Skeletal muscle satellite cell (primary cell): Measurements from ENCODE around the gene SGCA.

Experiments
- H3K27me3 ChIP-seq: 2 replicates; pipeline ENCODE4 v1.7.0; 2013; ENCODE audit warnings: low read length; ENCODE audit not compliant: control insufficient read depth, insufficient read depth
- H3K36me3 ChIP-seq: 2 replicates; pipeline ENCODE4 v1.7.0; 2013; ENCODE audit warnings: mild to moderate bottlenecking, control low read depth, low read length; ENCODE audit not compliant: insufficient read depth
- H3K4me1 ChIP-seq: 2 replicates; pipeline ENCODE4 v1.7.0; 2013; ENCODE audit warnings: low read length; ENCODE audit not compliant: control insufficient read depth, insufficient read depth
- H3K4me2 ChIP-seq: 2 replicates; pipeline ENCODE4 v1.7.0; 2013; ENCODE audit warnings: mild to moderate bottlenecking, low read length
- H3K4me3 ChIP-seq: 2 replicates; pipeline ENCODE4 v1.7.0; 2013; ENCODE audit warnings: low read length
- H3K9ac ChIP-seq: 2 replicates; pipeline ENCODE4 v1.7.0; 2013; ENCODE audit warnings: mild to moderate bottlenecking, low read depth, low read length, moderate library complexity
- H3K9me3 ChIP-seq: replicated peaks from 2 replicates; pipeline ENCODE4 v1.7.0; 2013; ENCODE audit warnings: mild to moderate bottlenecking, control low read depth, low read length

SGCA gene

DNA sequence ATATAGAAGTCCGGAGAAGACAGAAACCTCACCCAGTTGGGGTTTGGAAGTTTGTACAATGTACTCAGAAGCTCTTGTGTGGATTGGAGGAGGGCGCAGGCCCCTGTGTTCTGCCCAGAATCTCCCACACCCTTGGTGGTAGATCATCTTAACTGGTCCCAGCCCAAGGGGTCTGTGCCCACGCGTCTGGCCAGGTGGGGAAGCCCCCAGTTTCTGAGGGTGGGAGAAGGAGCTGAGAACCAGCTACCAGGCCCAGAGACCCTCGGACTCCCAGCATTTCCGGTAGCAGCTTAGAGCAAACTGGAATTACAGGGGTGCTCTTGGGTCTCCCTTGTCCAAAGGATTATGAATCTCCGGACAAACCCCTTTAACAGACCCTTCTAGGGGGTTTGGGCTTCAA lies 13.1 kb upstream of the SGCA start:
- H3K36me3 ChIP-seq: no peaks in the 10 kb centered on the region
- peak overlapping the region; percentile 82 for H3K9ac ChIP-seq
- H3K4me3 ChIP-seq: no peak overlapping the region
- H3K27me3 ChIP-seq: no peaks in the 10 kb centered on the region
- peaks cover 18% of the 10 kb centered on the region for H3K4me1 ChIP-seq
- no peaks in the 10 kb centered on the region for H3K9me3 ChIP-seq
- H3K4me2 ChIP-seq: peak overlapping the region; percentile 91

DNA sequence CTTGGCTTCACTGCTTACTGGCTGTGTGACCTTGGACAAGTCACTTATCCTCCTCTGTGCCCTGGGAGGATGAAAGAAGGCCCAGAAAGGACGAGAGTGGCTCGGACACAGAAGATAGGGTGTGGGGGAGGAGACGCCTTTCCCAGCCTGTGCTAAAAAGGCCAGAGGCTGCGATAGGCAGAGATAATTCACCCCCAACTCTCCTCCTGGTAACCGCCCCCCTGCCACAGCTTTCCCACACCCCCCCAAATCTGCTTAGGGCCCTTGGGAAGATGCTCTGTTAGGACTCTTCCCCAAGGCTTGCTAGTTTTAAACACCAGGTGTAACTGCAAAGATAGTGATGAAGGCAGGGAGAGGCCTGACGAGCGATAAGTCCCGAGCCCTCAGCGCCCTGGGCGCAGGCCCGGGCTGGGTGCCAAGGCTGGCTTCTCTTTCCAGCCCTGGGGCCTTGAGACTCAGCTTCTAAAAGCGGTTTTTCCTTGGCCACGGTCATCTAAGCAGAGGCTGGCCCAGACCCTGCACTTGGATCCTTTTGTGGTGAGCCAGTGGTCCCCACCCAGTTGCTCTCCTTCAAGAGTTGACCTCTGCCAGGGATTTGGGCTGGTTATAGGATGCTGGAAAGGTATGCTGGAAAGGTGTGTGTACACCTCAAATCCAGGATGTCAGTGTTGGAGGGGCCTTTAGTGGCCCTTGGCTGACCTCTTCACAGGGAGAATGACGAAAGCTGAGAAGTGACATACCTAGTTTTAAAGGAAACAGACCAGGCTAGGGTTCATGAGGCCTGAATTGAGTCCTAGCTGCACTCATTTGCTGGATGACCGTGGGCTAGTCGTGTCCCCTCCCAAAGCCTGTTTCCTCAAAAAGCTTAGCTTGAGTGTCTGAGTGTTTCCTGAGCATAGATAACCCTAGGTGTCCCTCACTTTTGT lies 11.9 kb upstream of the SGCA start:
- no peak overlapping the region for H3K4me2 ChIP-seq
- peaks cover 16% of the 10 kb centered on the region for H3K4me1 ChIP-seq
- H3K27me3 ChIP-seq: no peaks in the 10 kb centered on the region
- no peak overlapping the region for H3K9ac ChIP-seq
- H3K36me3 ChIP-seq: no peaks in the 10 kb centered on the region
- no peaks in the 10 kb centered on the region for H3K9me3 ChIP-seq
- no peak overlapping the region for H3K4me3 ChIP-seq

DNA sequence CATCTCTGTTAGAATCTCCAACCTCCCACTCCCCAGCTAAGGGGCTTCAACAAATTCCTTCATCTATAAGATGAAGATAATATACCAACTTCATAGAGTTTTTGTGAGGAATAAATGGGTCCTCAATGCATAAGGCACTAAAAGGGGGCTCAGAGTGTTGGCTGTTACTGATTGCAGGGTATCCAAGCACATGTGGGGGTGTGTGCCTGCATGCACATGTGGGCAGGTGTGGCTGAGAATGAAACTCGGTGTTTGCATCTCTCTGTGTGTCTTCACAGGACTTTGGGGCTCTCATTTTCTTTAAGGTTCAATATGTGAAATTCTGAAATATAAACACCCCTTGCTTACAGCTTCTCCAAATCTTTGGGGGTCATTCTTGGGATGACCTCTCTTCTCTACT lies 11.2 kb upstream of the SGCA start:
- peaks cover 16% of the 10 kb centered on the region for H3K4me1 ChIP-seq
- no peak overlapping the region for H3K4me3 ChIP-seq

DNA sequence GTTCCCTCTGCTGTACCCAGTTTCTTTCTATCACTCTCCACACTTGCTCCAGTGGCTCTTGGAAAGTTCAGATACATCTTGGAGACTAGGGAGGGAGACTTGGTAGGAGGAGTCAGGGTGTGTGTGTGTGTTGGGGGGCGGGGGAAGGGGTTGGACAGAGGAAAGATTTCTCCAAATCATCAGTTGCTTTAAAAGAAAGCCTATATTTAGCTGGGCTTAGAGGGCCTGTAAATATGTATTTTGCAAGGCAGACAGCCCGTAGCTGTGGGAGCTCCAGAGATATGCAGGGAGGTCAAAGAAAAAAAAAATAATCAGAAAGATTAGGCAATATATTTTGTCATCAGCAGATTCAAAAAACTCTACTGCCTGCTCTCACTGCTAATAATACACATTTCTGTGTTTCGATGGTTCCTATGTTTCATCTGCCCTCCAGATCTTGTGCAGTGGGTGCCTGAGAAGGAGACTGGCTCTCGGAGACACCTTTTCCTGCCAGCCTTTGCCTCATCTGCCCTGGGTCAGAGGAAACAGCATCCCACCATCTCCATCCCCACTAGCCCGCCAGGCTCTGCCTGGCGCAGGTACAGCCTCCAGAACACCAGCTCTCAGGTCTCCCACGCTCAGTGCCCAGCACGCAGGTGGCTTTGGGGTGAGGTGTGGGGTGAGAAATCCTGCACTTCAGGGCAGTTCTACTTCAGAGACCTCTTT lies 10.5 kb upstream of the SGCA start:
- Histone ChIP-seq H3K9ac (peak overlapping the region; percentile 10), H3K4me2 (no peak overlapping the region), H3K36me3 (no peaks in the 10 kb centered on the region), H3K9me3 (no peaks in the 10 kb centered on the region), H3K4me3 (no peak overlapping the region), H3K4me1 (peaks cover 16% of the 10 kb centered on the region), H3K27me3 (no peaks in the 10 kb centered on the region)

More for the DNA sequence above, 11.2 kb upstream of the SGCA start:
- no peak overlapping the region for H3K4me2 ChIP-seq
- H3K27me3 ChIP-seq: no peaks in the 10 kb centered on the region
- no peaks in the 10 kb centered on the region for H3K36me3 ChIP-seq
- no peaks in the 10 kb centered on the region for H3K9me3 ChIP-seq
- no peak overlapping the region for H3K9ac ChIP-seq

DNA sequence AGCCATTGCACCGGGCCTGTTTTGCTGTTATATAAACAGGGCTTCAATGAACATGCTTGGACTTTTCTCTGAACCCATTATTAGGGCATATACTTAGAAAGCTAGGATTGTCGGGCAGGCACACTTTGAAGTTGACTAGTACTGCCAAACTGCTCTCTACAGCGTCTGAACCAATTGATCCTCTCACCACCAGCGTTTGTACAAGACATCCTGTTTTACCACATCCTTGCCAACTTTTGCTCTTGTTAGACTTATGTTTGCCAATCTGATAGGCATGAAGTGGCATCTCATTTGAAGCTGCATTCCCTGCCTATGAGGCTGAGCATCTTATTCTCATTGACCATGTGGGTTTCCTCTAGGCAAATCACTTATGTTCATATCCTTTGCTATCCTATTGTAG lies 7.9 kb upstream of the SGCA start:
- Histone ChIP-seq H3K27me3 (no peaks in the 10 kb centered on the region), H3K9ac (no peak overlapping the region), H3K4me1 (peaks cover 17% of the 10 kb centered on the region), H3K4me2 (no peak overlapping the region), H3K36me3 (no peaks in the 10 kb centered on the region), H3K9me3 (no peaks in the 10 kb centered on the region), H3K4me3 (no peak overlapping the region)

DNA sequence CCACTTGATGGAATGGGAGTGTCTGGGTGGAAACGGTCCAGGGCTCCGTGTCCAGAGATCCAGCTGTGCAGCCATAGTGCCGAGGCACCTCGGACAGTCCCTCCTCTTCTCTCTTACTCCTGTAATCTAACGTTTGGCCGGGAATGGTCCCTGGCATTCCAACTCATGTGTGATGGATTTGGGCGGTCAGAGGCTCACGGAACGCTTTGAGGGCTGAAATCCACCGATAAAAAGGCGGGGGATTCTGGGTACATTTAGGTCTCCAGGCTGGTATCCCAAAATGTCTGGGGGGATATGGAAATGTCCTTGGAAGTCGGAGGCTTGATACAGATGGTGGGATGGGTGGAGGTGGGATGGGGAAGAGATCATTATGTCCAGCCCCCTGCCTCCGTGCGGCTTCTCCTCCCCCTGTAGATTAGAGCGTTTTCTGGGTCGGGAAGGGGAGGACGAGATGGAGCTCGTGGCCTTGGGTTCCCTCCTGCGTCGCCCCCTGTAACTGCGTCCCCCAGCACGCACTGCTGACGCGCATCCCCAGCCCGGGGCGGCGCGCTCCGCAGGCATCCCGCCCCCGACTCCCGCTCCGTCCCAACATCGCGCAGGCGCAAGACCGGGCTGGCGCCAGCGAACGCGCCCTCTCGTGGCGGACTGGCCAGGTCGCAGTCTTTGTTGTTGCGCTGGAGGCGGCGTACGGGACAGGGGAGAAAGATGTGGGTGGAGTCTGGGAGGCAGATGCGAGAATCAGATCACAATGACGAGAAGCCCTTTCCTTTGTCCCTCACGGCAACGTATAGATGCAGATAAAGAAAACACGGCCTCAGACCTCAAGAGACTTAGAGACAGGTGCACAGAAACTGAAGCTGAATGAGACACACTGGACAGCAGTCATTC lies 4.5 kb upstream of the SGCA start:
- peak overlapping the region; percentile 78 for H3K9ac ChIP-seq
- peak overlapping the region; percentile 85 for H3K4me3 ChIP-seq

DNA sequence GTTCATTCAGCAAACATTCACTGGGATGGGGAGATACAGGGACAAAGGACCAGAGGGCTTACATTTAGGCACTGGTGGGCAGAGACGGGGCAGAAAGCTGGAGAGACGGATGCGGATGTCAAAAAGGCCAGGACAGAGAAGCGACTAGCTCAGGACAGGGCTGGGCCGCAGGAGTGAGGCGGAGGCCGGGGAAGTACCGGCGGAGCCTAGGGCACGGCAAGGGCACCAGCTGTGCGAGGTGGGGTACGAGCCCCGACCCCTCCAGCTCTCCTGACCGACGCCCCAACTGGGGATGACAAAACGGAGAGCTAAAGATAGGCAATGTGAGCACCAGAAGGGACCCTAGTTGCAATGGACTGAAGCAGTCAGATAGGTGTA lies 3.9 kb upstream of the SGCA start:
- Histone ChIP-seq H3K36me3 (no peaks in the 10 kb centered on the region), H3K4me3 (peak overlapping the region; percentile 85), H3K9ac (peak overlapping the region; percentile 35), H3K9me3 (no peaks in the 10 kb centered on the region), H3K27me3 (no peaks in the 10 kb centered on the region), H3K4me1 (peaks cover 20% of the 10 kb centered on the region), H3K4me2 (peak overlapping the region; percentile 99)

More for the DNA sequence above, 4.5 kb upstream of the SGCA start:
- no peaks in the 10 kb centered on the region for H3K27me3 ChIP-seq
- peak overlapping the region; percentile 99 for H3K4me2 ChIP-seq
- H3K9me3 ChIP-seq: no peaks in the 10 kb centered on the region
- H3K36me3 ChIP-seq: no peaks in the 10 kb centered on the region
- H3K4me1 ChIP-seq: peaks cover 17% of the 10 kb centered on the region

DNA sequence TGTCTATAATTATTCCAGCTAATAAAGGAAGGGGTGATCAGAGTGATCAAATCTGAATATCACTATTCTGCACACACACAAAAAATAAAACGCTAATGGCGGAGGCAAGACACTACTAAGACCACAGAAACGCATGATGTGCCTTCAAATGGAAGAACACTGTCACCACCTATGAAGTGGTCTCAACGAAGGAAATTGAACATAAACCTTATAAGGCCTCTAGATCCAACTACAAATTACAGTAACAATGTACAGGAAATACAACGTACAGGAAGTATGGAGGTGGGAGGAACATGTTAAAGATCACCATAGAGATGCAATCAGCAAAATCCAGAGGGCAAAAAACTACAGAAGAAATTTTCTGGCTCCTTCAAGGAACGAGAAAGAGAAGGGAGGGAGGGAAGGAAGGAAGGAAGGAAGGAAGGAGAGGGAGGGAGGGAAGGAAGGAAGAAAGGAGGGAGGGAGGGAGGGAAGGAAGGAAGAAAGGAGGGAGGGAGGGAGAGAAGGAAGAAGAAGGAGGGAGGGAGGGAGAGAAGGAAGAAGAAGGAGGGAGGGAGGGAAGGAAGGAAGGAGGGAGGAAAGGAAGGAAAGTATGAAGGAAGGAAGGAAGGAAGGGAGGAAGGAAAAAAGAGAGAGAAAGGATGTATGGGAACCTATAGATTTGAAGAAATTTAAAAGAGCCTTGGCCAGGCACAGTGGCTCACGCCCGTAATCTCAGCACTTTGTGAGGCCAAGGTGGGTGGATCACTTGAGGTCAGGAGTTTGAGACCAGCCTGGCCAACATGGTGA lies 3.1 kb upstream of the SGCA start:
- Histone ChIP-seq H3K4me1 (peaks cover 27% of the 10 kb centered on the region), H3K9ac (no peak overlapping the region), H3K4me2 (no peak overlapping the region), H3K36me3 (no peaks in the 10 kb centered on the region), H3K9me3 (no peaks in the 10 kb centered on the region), H3K27me3 (no peaks in the 10 kb centered on the region), H3K4me3 (no peak overlapping the region)

DNA sequence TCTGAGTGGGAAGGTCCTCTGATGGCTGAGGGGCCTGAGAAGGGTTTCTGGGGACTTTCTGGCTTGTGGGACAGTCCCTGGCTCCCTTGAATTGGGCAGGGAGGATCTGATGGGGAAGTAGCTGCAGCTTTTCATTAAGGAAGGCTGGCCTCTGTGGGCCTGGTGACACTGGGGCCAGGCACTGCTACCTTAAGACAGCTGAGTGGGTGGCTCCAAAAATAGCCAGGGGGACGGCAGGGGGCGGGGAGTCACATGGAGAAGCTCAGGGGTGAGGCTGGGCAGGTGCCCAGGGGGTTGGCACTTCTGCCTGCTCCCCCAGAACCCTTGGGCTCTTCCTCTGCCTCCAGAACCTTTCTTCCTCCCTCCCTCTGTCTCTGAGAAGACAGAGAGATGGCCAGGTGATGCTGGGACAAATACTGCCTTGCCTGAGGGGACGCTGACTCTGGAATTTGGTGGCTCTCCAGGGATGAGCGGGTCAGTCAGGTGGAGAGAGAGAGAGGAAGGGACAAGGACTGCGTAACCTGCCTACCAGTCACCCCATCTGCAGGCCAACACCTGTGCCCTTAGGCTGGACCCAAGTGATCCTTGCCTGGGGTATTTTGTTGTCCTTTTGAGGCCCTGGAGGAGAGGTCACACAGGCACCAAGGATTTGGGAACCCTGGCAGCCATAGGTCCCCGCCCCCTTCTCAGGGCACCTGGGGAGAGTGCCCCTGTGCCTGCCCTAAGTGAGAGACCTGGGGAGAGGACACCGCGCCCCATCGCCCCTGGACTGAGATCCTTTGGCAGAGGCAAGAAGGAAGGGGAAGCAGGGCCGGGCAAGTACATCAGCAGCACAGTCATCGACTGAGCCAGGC lies 1.7 kb upstream of the SGCA start:
- peaks cover 35% of the 10 kb centered on the region for H3K4me1 ChIP-seq
- H3K9me3 ChIP-seq: no peaks in the 10 kb centered on the region
- no peaks in the 10 kb centered on the region for H3K27me3 ChIP-seq
- H3K4me3 ChIP-seq: no peak overlapping the region
- no peak overlapping the region for H3K4me2 ChIP-seq
- no peaks in the 10 kb centered on the region for H3K36me3 ChIP-seq
- no peak overlapping the region for H3K9ac ChIP-seq

DNA sequence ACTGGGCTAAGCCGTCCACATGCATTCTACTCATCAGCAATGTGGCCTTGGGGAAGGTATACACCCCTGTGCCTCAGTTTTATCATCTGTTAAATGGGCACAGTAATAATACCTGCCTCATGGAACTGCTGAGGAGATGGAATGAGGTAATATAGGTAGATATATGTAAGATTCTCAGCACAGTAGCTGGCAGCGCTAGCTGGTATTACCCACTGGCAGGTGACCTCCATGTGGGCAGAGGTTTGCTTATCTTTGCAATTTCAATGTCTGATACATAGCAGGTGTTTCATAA lies 1.2 kb upstream of the SGCA start:
- Histone ChIP-seq H3K9me3 (no peaks in the 10 kb centered on the region), H3K4me1 (peaks cover 37% of the 10 kb centered on the region), H3K36me3 (no peaks in the 10 kb centered on the region), H3K4me2 (no peak overlapping the region), H3K9ac (no peak overlapping the region), H3K27me3 (no peaks in the 10 kb centered on the region), H3K4me3 (no peak overlapping the region)
